A673 (cell line): ENCODE data around the gene RILPL2. TPM values are rescaled to one million over a fixed set of nuclear protein-coding genes. Genes with fewer than 3 reads are reported as not detected.

Source experiments
- BruUV-seq: library from RNA; stranded (reverse); fragments of 400-500 nt; replicated peaks from 2 replicates; lab custom pipeline; 2021; lab: Mats Ljungman, UMichigan
- CTCF ChIA-PET: fragments of 300-600 bp; sonication (Branson Sonifier 250); formaldehyde crosslinking; loops from one replicate; lab custom pipeline; 2022; ENCODE audit warnings: antibody characterized with exemption; lab: Charles Lee
- POLR2A ChIA-PET: fragments of 300-600 bp; sonication (Branson Sonifier 250); formaldehyde crosslinking; loops from one replicate; lab custom pipeline; 2022; ENCODE audit warnings: antibody characterized with exemption; ENCODE audit not compliant: low non-redundant PET; lab: Charles Lee
- DNase-seq: peaks from one replicate; pipeline ENCODE4 v3.0.0-alpha.2; 2015; ENCODE audit warnings: low spot score
- H3K27ac ChIP-seq: fragments of 200-600 bp; sonication (generic); 2 replicates; pipeline ENCODE4 v1.5.1; 2016; ENCODE audit warnings: mixed run types, low read depth, mild to moderate bottlenecking, mixed read lengths, antibody characterized with exemption, low read length; ENCODE audit not compliant: poor library complexity, severe bottlenecking
- H3K27me3 ChIP-seq: fragments of 200-600 bp; sonication (generic); replicated peaks from 2 replicates; pipeline ENCODE4 v1.6.1; 2017; ENCODE audit warnings: mixed run types, low read depth, mild to moderate bottlenecking, mixed read lengths, antibody characterized with exemption, low read length; ENCODE audit not compliant: insufficient read depth, poor library complexity
- H3K36me3 ChIP-seq: fragments of 200-600 bp; sonication (generic); 2 replicates; pipeline ENCODE4 v1.6.1; 2016; ENCODE audit warnings: mixed run types, mild to moderate bottlenecking, mixed read lengths, antibody characterized with exemption, low read length; ENCODE audit not compliant: insufficient read depth, poor library complexity, severe bottlenecking
- H3K4me1 ChIP-seq: fragments of 200-600 bp; sonication (generic); 2 replicates; pipeline ENCODE4 v1.6.1; 2017; ENCODE audit warnings: mixed run types, mild to moderate bottlenecking, mixed read lengths, antibody characterized with exemption, low read length; ENCODE audit not compliant: insufficient read depth, poor library complexity, severe bottlenecking
- H3K4me3 ChIP-seq: fragments of 200-600 bp; sonication (generic); 2 replicates; pipeline ENCODE4 v1.5.1; 2016; ENCODE audit warnings: low read depth, mixed run types, mild to moderate bottlenecking, mixed read lengths, low read length; ENCODE audit not compliant: poor library complexity, severe bottlenecking
- H3K9me3 ChIP-seq: fragments of 200-600 bp; sonication (generic); 2 replicates; pipeline ENCODE4 v1.6.1; 2016; ENCODE audit warnings: mixed run types, low read depth, mild to moderate bottlenecking, mixed read lengths, antibody characterized with exemption, low read length; ENCODE audit not compliant: poor library complexity, severe bottlenecking
- EZH2 ChIP-seq: fragments of 200-600 bp; sonication (generic); IDR thresholded peaks from 2 replicates; pipeline ENCODE4 v1.6.1; 2017; ENCODE audit warnings: borderline replicate concordance, low read depth, mild to moderate bottlenecking, mixed read lengths, antibody characterized with exemption, low read length; ENCODE audit not compliant: poor library complexity, severe bottlenecking
- intact Hi-C: fragments of 100-400 bp; cut with micrococcal nuclease; formaldehyde crosslinking; loops from one replicate; pipeline ENCODE4 v1.10.0; 2022; ENCODE audit not compliant: unreplicated experiment
- total RNA-seq: library from RNA; stranded (reverse); gene quantifications from 2 replicates; pipeline ENCODE4 v1.2.3, GENCODE V29; 2021
- TF ChIP-seq, protein P1 (sequence below): fragments of 300-800, 200-600 bp; sonication (generic); conservative IDR thresholded peaks from 2 replicates; pipeline ENCODE4 v1.5.1; 2017; ENCODE audit warnings: low read depth, mild to moderate bottlenecking, antibody characterized with exemption, low read length, moderate library complexity, mixed read lengths

RILPL2 gene
- total RNA-seq, 1 experiment from 2014 or later, result 1.7 TPM

DNA sequence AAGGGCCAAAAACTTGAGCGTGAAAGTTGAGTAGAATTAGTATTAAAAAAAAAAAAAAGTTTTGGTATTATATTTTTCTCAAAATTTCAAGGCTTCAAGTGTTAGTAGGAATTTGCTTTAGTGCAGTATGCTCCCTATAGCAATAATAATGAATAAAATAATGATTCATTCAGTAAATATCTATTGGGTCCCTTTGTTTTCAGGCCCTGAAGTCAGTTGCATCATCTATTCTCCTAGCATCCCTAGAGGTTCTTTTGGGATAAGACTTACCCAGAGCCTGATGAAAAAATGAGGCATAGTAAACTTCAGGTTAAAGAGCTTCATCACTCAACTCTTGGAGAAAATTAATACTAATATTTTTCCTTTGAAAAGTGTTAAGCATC lies 51.5 kb downstream of the RILPL2 start:
- Histone ChIP-seq H3K9me3 (no peaks in the 10 kb centered on the region), H3K4me1 (peaks cover 14% of the 10 kb centered on the region), H3K27me3 (no peaks in the 10 kb centered on the region), H3K36me3 (no peaks in the 10 kb centered on the region), H3K4me3 (peak overlapping the region; percentile 86), H3K27ac (peak overlapping the region; percentile 75)
- CTCF ChIA-PET, result no interaction called here
- BruUV-seq, result TSS peak; percentile 46
- peak; percentile 35 for DNase-seq
- POLR2A ChIA-PET, result interaction anchor here (0.7 kb wide), 1 partner anchor 409 kb away, joined by 4 read pairs; no protein-coding TSS in a partner anchor
- intact Hi-C loops, result loop anchor here (2.0 to 5.0 kb wide), 2 partner anchors 20 to 197 kb away; partner anchors contain the start of genes SBNO1 and TMED2
- no peak for TF ChIP-seq EZH2
- TF ChIP-seq, protein P1, sequence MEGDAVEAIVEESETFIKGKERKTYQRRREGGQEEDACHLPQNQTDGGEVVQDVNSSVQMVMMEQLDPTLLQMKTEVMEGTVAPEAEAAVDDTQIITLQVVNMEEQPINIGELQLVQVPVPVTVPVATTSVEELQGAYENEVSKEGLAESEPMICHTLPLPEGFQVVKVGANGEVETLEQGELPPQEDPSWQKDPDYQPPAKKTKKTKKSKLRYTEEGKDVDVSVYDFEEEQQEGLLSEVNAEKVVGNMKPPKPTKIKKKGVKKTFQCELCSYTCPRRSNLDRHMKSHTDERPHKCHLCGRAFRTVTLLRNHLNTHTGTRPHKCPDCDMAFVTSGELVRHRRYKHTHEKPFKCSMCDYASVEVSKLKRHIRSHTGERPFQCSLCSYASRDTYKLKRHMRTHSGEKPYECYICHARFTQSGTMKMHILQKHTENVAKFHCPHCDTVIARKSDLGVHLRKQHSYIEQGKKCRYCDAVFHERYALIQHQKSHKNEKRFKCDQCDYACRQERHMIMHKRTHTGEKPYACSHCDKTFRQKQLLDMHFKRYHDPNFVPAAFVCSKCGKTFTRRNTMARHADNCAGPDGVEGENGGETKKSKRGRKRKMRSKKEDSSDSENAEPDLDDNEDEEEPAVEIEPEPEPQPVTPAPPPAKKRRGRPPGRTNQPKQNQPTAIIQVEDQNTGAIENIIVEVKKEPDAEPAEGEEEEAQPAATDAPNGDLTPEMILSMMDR, result no peak

DNA sequence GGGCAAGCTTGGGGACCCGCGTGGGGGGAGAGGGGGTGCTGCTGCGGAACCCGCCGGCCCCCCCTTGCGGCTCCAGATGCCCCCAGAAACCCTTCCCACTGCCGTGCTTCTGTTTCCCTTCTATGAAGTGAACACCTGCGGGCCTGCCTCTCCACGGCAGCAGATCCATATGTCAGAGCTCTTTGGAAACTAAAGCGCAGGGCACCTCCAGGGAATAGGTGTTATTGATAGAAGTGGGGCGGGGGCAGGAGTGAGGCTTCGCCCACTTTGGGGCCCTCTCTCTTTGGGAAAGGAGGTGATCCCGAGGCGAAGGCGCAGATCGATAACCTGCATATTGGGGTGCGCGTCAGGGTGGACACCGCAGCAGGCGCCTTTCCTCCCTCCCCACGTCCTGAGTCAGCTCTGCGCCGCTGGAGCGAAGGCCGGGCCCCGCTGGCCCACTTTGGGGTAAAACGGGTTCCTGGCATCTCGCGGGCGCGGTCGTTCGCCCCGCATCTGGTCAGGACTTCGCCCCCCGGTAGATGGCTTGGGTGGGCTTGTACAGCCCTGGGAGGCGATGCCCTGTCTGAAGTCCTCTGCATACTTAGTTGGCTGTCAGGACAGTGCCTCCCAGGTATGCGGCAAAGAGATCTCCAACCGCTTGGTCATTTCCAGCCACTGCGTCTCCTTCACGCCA lies 52.0 kb downstream of the RILPL2 start:
- no peaks in the 10 kb centered on the region for H3K36me3 ChIP-seq
- H3K27me3 ChIP-seq, result no peaks in the 10 kb centered on the region
- ChIA-PET CTCF (interaction anchor here (0.5 to 1.7 kb wide), 2 partner anchors 19 to 197 kb away, joined by 4 to 11 read pairs; no protein-coding TSS in a partner anchor), POLR2A (interaction anchor here (0.7 to 1.0 kb wide), 3 partner anchors 8 to 409 kb away, joined by 3 to 8 read pairs (median 4); no protein-coding TSS in a partner anchor)
- TF ChIP-seq, protein P1, result 0 out of 2 replicates have a peak, but pooled peaks have one; percentile 21
- TF ChIP-seq EZH2, result no peak
- no TSS peak for BruUV-seq
- peaks cover 10% of the 10 kb centered on the region for H3K4me1 ChIP-seq
- peak overlapping the region; percentile 75 for H3K27ac ChIP-seq
- no peaks in the 10 kb centered on the region for H3K9me3 ChIP-seq
- intact Hi-C loops, result loop anchor here (2.0 kb wide), 1 partner anchor 20 kb away; the partner anchor contains the start of gene SBNO1
- peak overlapping the region; percentile 86 for H3K4me3 ChIP-seq
- DNase-seq, result peak; percentile 14

DNA sequence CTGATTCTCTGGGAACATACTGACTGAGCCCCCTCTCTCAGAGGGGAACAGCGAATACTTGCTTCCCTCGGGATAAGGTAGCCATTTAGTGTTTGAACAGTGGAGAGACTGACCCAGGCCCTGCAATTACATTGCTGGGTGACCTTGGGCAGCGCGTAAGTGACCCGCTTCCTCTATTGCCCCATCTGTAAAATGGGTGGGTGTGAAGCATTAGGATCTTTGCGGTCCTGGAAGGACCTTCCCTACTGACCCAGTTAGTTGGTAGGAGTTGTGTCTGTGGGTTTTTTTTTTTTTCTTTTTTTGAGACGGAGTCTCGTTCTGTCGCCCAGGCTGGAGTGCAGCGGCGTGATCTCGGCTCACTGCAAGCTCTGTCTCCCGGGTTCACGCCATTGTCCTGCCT lies 53.8 kb downstream of the RILPL2 start:
- BruUV-seq, result no TSS peak
- H3K27ac ChIP-seq, result no peak overlapping the region
- no peaks in the 10 kb centered on the region for H3K36me3 ChIP-seq
- TF ChIP-seq, protein P1, result no peak
- no peak for TF ChIP-seq EZH2
- H3K27me3 ChIP-seq, result no peaks in the 10 kb centered on the region
- ChIA-PET POLR2A (no interaction called here), CTCF (interaction anchor here (1.7 kb wide), 1 partner anchor 17 kb away, joined by 11 read pairs; no protein-coding TSS in a partner anchor)
- H3K4me3 ChIP-seq, result no peak overlapping the region
- DNase-seq, result no peak
- peaks cover 10% of the 10 kb centered on the region for H3K4me1 ChIP-seq
- intact Hi-C loops, result no loop called here
- no peaks in the 10 kb centered on the region for H3K9me3 ChIP-seq
